Measurements from ENCODE around the gene CACNB2. TPM values are rescaled to one million over a fixed set of nuclear protein-coding genes. Genes with fewer than 3 reads are reported as not detected.

Gene CACNB2
- total and polyA plus RNA-seq, 2 donors (not counting 3 experiments of a cell fraction or from before 2014, with no cell fraction given), result not detected

- Histone ChIP-seq H3K4me3 (replicated peaks in 1 of 3; ENCODE audit: insufficient read depth in 1 of 3, low read depth in 1 of 3, low read length in 3 of 3) (no peak overlapping the region), H3K4me2 (ENCODE audit: insufficient read depth, low read length) (no peak overlapping the region), H2AFZ (ENCODE audit: low read depth, low read length) (no peak overlapping the region), H3K9ac (replicated peaks; ENCODE audit: extremely low read depth, insufficient read depth, low read length) (no peak overlapping the region), H3K9me3 (replicated peaks; ENCODE audit: control insufficient read depth, insufficient read depth, low read length) (no peaks in the 10 kb centered on the region), H3K79me2 (ENCODE audit: control insufficient read depth, insufficient read depth, low read length) (no peaks in the 10 kb centered on the region), H3K4me1 (ENCODE audit: control insufficient read depth, extremely low read depth, insufficient read depth, low read length) (no peaks in the 10 kb centered on the region), H3K9me1 (replicated peaks; ENCODE audit: control insufficient read depth, extremely low read depth, insufficient read depth, low read length) (no peaks in the 10 kb centered on the region), H3K27me3 (ENCODE audit: control insufficient read depth in 2 of 2, insufficient read depth in 2 of 2, low read length in 2 of 2) (no peaks in the 10 kb centered on the region), H4K20me1 (replicated peaks; ENCODE audit: control insufficient read depth, extremely low read depth, insufficient read depth, low read length) (no peaks in the 10 kb centered on the region), H3K36me3 (ENCODE audit: control insufficient read depth in 2 of 2, extremely low read depth in 1 of 2, insufficient read depth in 2 of 2, low read length in 2 of 2) (no peaks in the 10 kb centered on the region), H3K27ac (ENCODE audit: insufficient read depth, low read depth, low read length) (no peak overlapping the region)
- POLR2A ChIA-PET, result no interaction called here
- TF ChIP-seq, protein P1, sequence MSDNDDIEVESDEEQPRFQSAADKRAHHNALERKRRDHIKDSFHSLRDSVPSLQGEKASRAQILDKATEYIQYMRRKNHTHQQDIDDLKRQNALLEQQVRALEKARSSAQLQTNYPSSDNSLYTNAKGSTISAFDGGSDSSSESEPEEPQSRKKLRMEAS (IDR thresholded peaks at IDR 0.05; ENCODE audit: insufficient read depth, insufficient read length), result no peak
- TF ChIP-seq JUN (IDR thresholded peaks at IDR 0.05; ENCODE audit: borderline replicate concordance, insufficient read depth, insufficient read length, low read depth) (no peak), EZH2 (IDR thresholded peaks at IDR 0.05; ENCODE audit: borderline replicate concordance, low read depth, low read length, severe bottlenecking) (no peak), GATA2 (IDR thresholded peaks at IDR 0.05; ENCODE audit: insufficient read depth, insufficient read length, low read depth, low read length) (no peak), CTCF (IDR thresholded peaks at IDR 0.05; ENCODE audit: extremely low read depth in 1 of 2, insufficient read depth in 1 of 2, low read depth in 1 of 2, low read length in 2 of 2) (no peak), MYC (IDR thresholded peaks at IDR 0.05; ENCODE audit: low read depth, low read length) (no peak), POLR2AphosphoS5 (IDR thresholded peaks at IDR 0.05; ENCODE audit: insufficient read depth, low read depth, low read length) (no peak), POLR2A (IDR thresholded peaks at IDR 0.05; ENCODE audit: low read depth, low read length) (no peak), FOS (IDR thresholded peaks at IDR 0.05; ENCODE audit: borderline replicate concordance, insufficient read depth, low read length) (no peak)
- FAIRE-seq, result no peak
- dilution Hi-C loops (cut with MboI; ENCODE audit: extremely low pct_ligation_motif_present, low sequenced_read_pairs), result no loop called here
- intact Hi-C loops (cut with micrococcal nuclease), result no loop called here
- CTCF ChIA-PET, result no interaction called here
- DNase-seq (ENCODE audit: low read depth, low spot score), result no peak
- no TSS peak for BruUV-seq (replicated peaks)
Measured at GRCh38 chr10:18333621-18334020, 193.4 kb downstream of the CACNB2 start.

All from endothelial cell of umbilical vein (primary cell).